DMS53 treated with DMSO at 0.1 percent for 48 hours (cell line): ENCODE data around the gene MTCH2.

ENCODE experiments used
- DNase-seq: peaks from one replicate; lab custom pipeline; 2025; ENCODE audit not compliant: unreplicated experiment; lab: John Stamatoyannopoulos, UW

MTCH2 gene

DNA sequence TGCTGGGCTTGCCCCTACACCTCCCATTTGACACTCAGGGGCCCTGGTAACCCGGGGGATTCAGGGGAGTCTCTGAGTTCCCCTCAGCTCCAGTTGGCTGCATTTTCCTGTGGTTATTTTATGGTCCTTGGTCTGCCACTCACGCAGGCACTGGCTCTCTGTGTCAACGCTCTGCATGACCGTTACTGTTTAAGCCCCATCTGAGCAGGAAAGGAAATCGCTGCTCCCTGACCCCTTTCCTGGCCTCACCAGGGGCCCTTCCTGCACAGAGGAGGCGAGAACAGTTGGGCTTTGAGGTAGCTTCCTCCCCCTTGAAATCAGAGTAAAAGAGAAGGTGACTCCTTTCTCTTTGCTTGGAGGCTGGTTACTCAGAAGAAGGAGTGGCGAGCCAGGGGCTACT is 50.6 kb downstream of the MTCH2 start:
- no peak for DNase-seq

GRCh38 chr11:47589977-47590861 is 52.1 kb downstream of the MTCH2 start:
- no peak for DNase-seq

GRCh38 chr11:47589584-47589976 is 52.8 kb downstream of the MTCH2 start:
- DNase-seq, result no peak

DNA sequence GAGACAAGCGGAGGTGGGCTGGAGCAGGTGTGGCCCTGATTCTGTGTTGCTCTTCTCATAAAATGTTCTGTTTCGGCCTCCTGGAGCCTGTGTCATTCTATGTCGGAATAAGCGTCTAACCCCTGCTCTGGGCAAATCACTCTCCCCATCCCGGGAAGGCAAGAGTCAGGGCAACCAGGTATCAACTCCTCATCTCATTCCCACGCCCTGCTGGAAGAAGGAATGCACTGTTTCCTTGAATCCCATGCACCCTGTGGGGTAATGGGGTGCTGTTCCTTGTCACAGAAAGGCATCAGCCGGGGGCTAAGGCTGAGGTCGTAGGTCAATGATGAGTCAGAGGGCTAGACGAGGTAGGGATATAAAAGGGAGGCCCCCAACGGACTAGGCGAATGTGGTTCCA is 53.2 kb downstream of the MTCH2 start:
- DNase-seq, result no peak

GRCh38 chr11:47587723-47588326 is 54.5 kb downstream of the MTCH2 start:
- no peak for DNase-seq

- no peak for DNase-seq
Observed at GRCh38 chr11:47587039-47587716, 55.2 kb downstream of the MTCH2 start.

DNA sequence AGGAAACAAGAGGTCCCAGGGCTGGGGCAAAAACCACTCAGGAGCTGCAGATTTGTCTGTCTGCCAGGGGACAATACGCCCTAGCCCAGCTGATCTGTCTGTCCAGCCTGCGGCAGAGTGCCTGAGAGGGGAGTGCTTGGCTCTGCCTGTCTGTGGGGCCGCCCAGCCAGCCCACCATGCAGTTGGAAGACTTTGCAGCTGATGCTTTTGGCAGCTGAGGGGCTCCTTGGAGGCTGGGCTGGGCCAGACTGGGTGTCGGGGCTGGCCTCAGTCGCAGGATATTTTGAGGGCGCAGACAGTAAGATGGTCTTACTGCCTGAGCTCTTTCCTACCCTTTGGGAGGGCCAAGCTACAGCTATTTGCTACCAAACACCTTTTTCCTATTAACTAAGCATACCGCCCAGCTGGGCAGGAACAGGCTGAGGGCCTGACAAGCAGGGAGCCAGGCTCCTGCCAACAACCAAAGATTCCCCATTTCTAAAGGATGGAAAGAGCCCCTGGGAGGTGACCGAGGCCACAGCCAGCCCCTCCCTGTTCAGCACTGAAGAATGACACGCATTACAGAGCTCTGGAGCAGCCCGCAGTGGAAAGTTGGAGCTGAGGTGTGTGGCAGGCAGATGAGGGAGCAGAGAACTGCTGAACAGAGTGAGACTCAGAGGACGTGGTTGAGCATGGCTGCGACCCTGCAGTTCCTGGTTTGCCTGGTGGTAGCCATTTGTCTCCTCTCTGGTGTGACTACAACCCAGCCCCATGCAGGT is 56.1 kb downstream of the MTCH2 start, which contains the start of gene FAM180B:
Gene FAM180B, plus strand, starts transcription at position 581 of the 758 bp plus-strand sequence. Its CDS starts 91 bp downstream, at position 672.
- no peak for DNase-seq

- no peak for DNase-seq
Observed at GRCh38 chr11:47583844-47584243, 58.5 kb downstream of the MTCH2 start.

DNA sequence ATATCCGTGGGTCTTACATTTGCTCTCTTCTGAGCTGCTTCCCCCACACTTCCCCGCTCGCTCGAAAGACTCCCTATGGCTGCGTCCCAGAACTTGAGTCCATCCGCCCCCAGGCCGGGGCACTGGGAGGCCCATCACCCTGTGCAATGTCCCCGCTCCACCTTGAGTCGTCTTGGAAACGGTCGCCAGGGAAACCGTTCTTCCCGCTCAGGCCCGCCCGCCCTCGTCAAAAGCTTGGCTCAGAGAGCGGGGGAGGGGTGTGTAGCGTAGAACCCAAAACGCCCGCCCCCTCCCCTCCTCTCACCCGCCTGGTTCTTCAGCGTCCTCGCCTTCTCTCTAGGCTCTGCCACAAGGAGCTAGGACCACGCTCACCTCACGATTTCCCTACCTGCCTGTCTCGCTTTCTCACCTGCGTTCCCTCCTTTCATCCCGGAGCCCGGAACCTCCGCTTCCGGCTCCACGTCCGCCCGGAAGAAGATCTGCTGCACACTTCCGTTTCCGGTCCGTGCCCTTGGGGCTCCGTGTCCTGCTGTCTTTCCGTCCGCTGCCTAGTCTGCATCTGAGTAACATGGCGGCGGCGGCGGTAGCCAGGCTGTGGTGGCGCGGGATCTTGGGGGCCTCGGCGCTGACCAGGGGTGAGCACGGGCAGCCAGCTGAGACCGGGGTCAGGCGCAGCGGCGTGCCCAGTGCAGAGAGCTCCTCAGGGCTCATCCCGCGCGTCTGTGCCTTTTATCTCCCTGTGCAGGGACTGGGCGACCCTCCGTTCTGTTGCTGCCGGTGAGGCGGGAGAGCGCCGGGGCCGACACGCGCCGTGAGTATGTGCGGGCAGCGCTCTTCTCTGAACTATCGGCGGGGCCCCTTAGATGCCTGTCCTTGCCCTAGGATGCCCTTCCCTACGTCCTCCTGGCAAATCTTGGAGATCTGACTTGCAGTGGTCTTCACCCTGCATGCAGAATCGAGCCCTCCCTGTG is 63.5 kb downstream of the MTCH2 start, which contains the start of the genes KBTBD4 and NDUFS3:
Gene KBTBD4, minus strand, starts transcription at position 447 of the 971 bp plus-strand sequence. Its CDS starts 19 bp downstream, at position 428.
Gene NDUFS3, plus strand, starts transcription at position 551 of the 971 bp plus-strand sequence. Its CDS starts 18 bp downstream, at position 569.
- DNase-seq, result peak; percentile 38

GRCh38 chr11:47577460-47578041 is 64.8 kb downstream of the MTCH2 start:
- no peak for DNase-seq

- DNase-seq, result no peak
Observed at GRCh38 chr11:47573321-47573720, 69.0 kb downstream of the MTCH2 start.

DNA sequence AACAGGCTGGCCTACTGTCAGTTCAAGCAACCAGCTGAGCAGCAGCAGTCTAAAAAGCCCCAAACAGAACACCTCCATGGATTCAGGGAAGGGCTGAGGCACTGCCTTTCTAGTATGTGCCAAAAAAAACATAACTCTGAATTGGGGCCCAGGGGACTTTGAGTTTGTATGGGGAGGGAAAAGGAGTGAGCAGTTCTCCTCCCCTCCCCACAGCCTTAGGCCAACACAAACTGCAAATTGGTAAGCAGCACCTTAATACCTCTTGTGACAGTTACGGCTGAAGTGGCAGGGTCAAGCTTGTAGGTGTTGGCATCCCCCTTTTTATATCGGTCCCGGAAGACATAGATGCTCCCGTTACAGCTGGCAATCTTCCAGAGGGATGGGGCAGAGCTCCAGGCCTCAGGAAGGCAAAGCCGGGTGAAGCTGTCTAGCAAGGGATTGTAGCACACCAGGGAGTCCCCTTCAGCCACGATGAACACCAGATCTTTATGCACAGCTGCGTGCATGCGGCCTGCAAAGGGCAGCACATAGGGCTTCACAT is 69.6 kb downstream of the MTCH2 start:
- DNase-seq, result no peak

- DNase-seq, result no peak
Observed at GRCh38 chr11:47571895-47572294, 70.5 kb downstream of the MTCH2 start.

DNA sequence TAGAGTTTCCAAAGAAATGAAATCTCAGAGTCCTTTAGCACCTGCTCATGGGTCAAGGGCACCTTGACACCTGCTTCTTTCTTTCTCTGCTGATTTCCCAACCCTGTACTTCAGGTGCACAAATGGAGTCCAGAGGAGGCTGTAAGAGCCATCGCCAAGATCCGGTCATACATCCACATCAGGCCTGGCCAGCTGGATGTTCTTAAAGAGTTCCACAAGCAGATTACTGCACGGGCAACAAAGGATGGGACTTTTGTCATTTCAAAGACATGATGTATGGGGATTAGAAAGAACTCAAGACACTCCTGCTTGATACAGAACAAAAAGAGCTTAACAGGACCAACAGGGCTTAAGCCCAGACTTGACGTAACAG is 71.0 kb downstream of the MTCH2 start:
- no peak for DNase-seq

- DNase-seq, result no peak
Observed at GRCh38 chr11:47570651-47571356, 71.6 kb downstream of the MTCH2 start.

DNA sequence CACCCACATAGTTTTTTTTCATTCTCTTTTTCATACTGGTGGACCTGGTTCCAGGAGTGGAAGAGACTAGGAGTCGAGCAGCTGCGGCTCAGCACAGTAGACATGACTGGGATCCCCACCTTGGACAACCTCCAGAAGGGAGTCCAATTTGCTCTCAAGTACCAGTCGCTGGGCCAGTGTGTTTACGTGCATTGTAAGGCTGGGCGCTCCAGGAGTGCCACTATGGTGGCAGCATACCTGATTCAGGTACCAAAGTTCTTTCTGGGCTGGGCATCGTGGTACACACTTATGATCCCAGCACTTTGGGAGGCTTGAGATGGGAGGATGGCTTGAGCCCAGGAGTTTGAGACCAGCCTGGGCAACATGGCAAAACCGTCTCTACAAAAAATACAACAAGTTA is 72.7 kb downstream of the MTCH2 start:
- no peak for DNase-seq
